ENCODE measurements around the gene SNX27. TPM values are rescaled to one million over a fixed set of nuclear protein-coding genes. Genes with fewer than 3 reads are reported as not detected.
A peak's percentile ranks its signal among the peaks of the same experiment; 100 is the strongest.

SNX27 gene
- total RNA-seq, 1 donor from 2014 or later = 50.0 TPM

- H3K36me3 Mint-ChIP-seq (ENCODE audit: insufficient read depth) = no peaks in the 10 kb centered on the region
- H3K4me3 Mint-ChIP-seq (ENCODE audit: low read depth) = no peak overlapping the region
- DNase-seq (ENCODE audit: low spot score, unreplicated experiment) = no peak
- peaks cover 3% of the 10 kb centered on the region for H3K9me3 Mint-ChIP-seq (ENCODE audit: low read depth)
- H3K4me1 Mint-ChIP-seq (ENCODE audit: low read depth) = peaks cover 3% of the 10 kb centered on the region
- no peak for TF ChIP-seq CTCF (IDR thresholded peaks at IDR 0.05; ENCODE audit: unreplicated experiment)
- H3K27me3 Mint-ChIP-seq = no peaks in the 10 kb centered on the region
- no peak overlapping the region for H3K27ac Mint-ChIP-seq
Measured at GRCh38 chr1:151604291-151604690, 7.6 kb upstream of the SNX27 start.

- H3K4me3 Mint-ChIP-seq (ENCODE audit: low read depth) = no peak overlapping the region
- no peak for DNase-seq (ENCODE audit: low spot score, unreplicated experiment)
- H3K27ac Mint-ChIP-seq = peak overlapping the region; percentile 15
- no peaks in the 10 kb centered on the region for H3K27me3 Mint-ChIP-seq
- no peaks in the 10 kb centered on the region for H3K36me3 Mint-ChIP-seq (ENCODE audit: insufficient read depth)
- no peak for TF ChIP-seq CTCF (IDR thresholded peaks at IDR 0.05; ENCODE audit: unreplicated experiment)
- H3K9me3 Mint-ChIP-seq (ENCODE audit: low read depth) = peaks cover 3% of the 10 kb centered on the region
- H3K4me1 Mint-ChIP-seq (ENCODE audit: low read depth) = peaks cover 3% of the 10 kb centered on the region
Measured at GRCh38 chr1:151606384-151606783, 5.5 kb upstream of the SNX27 start.

- H3K27ac Mint-ChIP-seq = no peak overlapping the region
- TF ChIP-seq CTCF (IDR thresholded peaks at IDR 0.05; ENCODE audit: unreplicated experiment) = no peak
- H3K4me3 Mint-ChIP-seq (ENCODE audit: low read depth) = no peak overlapping the region
- H3K9me3 Mint-ChIP-seq (ENCODE audit: low read depth) = peaks cover 3% of the 10 kb centered on the region
- H3K36me3 Mint-ChIP-seq (ENCODE audit: insufficient read depth) = no peaks in the 10 kb centered on the region
- no peak for DNase-seq (ENCODE audit: low spot score, unreplicated experiment)
- H3K27me3 Mint-ChIP-seq = no peaks in the 10 kb centered on the region
- peaks cover 3% of the 10 kb centered on the region for H3K4me1 Mint-ChIP-seq (ENCODE audit: low read depth)
Measured at GRCh38 chr1:151606857-151607256, 5.0 kb upstream of the SNX27 start.

- no peak overlapping the region for H3K4me3 Mint-ChIP-seq (ENCODE audit: low read depth)
- H3K9me3 Mint-ChIP-seq (ENCODE audit: low read depth) = no peaks in the 10 kb centered on the region
- no peak overlapping the region for H3K27ac Mint-ChIP-seq
- H3K36me3 Mint-ChIP-seq (ENCODE audit: insufficient read depth) = no peaks in the 10 kb centered on the region
- TF ChIP-seq CTCF (IDR thresholded peaks at IDR 0.05; ENCODE audit: unreplicated experiment) = no peak
- H3K27me3 Mint-ChIP-seq = no peaks in the 10 kb centered on the region
- DNase-seq (ENCODE audit: low spot score, unreplicated experiment) = no peak
- H3K4me1 Mint-ChIP-seq (ENCODE audit: low read depth) = peaks cover 16% of the 10 kb centered on the region
Measured at GRCh38 chr1:151610142-151610541, 1.7 kb upstream of the SNX27 start.

- Mint-ChIP-seq H3K27ac (peak overlapping the region; percentile 74), H3K9me3 (ENCODE audit: low read depth) (no peaks in the 10 kb centered on the region), H3K4me1 (ENCODE audit: low read depth) (peaks cover 24% of the 10 kb centered on the region), H3K27me3 (no peaks in the 10 kb centered on the region), H3K4me3 (ENCODE audit: low read depth) (peak overlapping the region; percentile 98), H3K36me3 (ENCODE audit: insufficient read depth) (peaks cover 2% of the 10 kb centered on the region)
- DNase-seq (ENCODE audit: low spot score, unreplicated experiment) = no peak
- TF ChIP-seq CTCF (IDR thresholded peaks at IDR 0.05; ENCODE audit: unreplicated experiment) = no peak
Measured at GRCh38 chr1:151611288-151611790, 511 bp upstream of the SNX27 start.

Measured in progenitor cell of endocrine pancreas (in vitro differentiated cells).